SK-N-SH (cell line): ENCODE results near the gene TMEM161A. TPM values are rescaled to one million over a fixed set of nuclear protein-coding genes. Genes with fewer than 3 reads are reported as not detected.

Experiments
- CTCF ChIA-PET: fragments of 300-600, 350-600 bp; formaldehyde crosslinking; extraction: SDS; loops from one replicate; lab custom pipeline; 2021; lab: Yijun Ruan, JAX
- POLR2A ChIA-PET: fragments of 350-600 bp; sonication (Branson Sonifier 250); formaldehyde crosslinking; extraction: SDS; loops from one replicate; lab custom pipeline; 2020; ENCODE audit warnings: antibody characterized with exemption, inconsistent platforms; lab: Yijun Ruan, JAX
- DNase-seq: peaks from one replicate; pipeline ENCODE4 v3.0.0; 2012
- H2AFZ ChIP-seq: fragments of 200-600 bp; sonication (generic); 2 replicates; pipeline ENCODE4 v1.8.1; 2016; ENCODE audit warnings: antibody characterized with exemption, mild to moderate bottlenecking, low read depth
- H3F3A ChIP-seq: fragments of 200-600 bp; sonication (generic); replicated peaks from 2 replicates; pipeline ENCODE3; 2016; ENCODE audit warnings: antibody characterized with exemption, mild to moderate bottlenecking; ENCODE audit not compliant: insufficient read depth
- H3K27ac ChIP-seq, 2 experiments: fragments of 200-500 bp in 1 of 2; fragments of 200-600 bp in 1 of 2; sonication (Bioruptor generic) in 1 of 2; sonication (generic), shearing (Covaris generic) in 1 of 2; 2 replicates each; pipeline versions ENCODE4 v1.5.1 to v1.6.1; 2014 to 2016; ENCODE audit warnings: low read depth in 2 of 2, inconsistent platforms in 1 of 2, low read length in 1 of 2, mild to moderate bottlenecking in 1 of 2, mixed read lengths in 1 of 2
- H3K27me3 ChIP-seq: fragments of 200-600 bp; sonication (generic), shearing (Covaris generic); 2 replicates; pipeline ENCODE4 v1.6.1; 2016; ENCODE audit warnings: mixed run types; ENCODE audit not compliant: insufficient read depth
- H3K36me3 ChIP-seq, 2 experiments: fragments of 200-500 bp in 1 of 2; fragments of 200-600 bp in 1 of 2; sonication (Bioruptor generic) in 1 of 2; sonication (generic) in 1 of 2; replicated peaks in 1 of 2; 2 replicates each; pipeline versions ENCODE3 to v1.5.1; 2014 to 2016; ENCODE audit warnings: low read length in 1 of 2, mild to moderate bottlenecking in 1 of 2; ENCODE audit not compliant: insufficient read depth in 2 of 2, control insufficient read depth in 1 of 2
- H3K4me1 ChIP-seq, 2 experiments: fragments of 200-500 bp in 1 of 2; fragments of 200-600 bp in 1 of 2; sonication (Bioruptor generic) in 1 of 2; sonication (generic), shearing (Covaris generic) in 1 of 2; 2 replicates each; pipeline versions ENCODE4 v1.5.1 to v1.6.1; 2014 to 2016; ENCODE audit warnings: low read depth in 1 of 2, low read length in 1 of 2, mixed run types in 1 of 2; ENCODE audit not compliant: insufficient read depth in 2 of 2, control insufficient read depth in 1 of 2
- H3K4me2 ChIP-seq: fragments of 200-600 bp; sonication (generic), shearing (Covaris generic); 2 replicates; pipeline ENCODE4 v1.6.1; 2017; ENCODE audit warnings: mixed run types
- H3K4me3 ChIP-seq, 2 experiments: fragments of 200-500 bp in 1 of 2; fragments of 200-600 bp in 1 of 2; sonication (Bioruptor generic) in 1 of 2; sonication (generic), shearing (Covaris generic) in 1 of 2; 2 replicates each; pipeline versions ENCODE4 v1.5.1 to v1.8.1; 2014 to 2016; ENCODE audit warnings: low read depth in 2 of 2, inconsistent platforms in 1 of 2, low read length in 1 of 2, mild to moderate bottlenecking in 1 of 2, mixed read lengths in 1 of 2, moderate library complexity in 1 of 2
- H3K79me2 ChIP-seq: fragments of 200-600 bp; sonication (generic); 2 replicates; pipeline ENCODE4 v1.8.1; 2017; ENCODE audit warnings: mild to moderate bottlenecking; ENCODE audit not compliant: insufficient read depth
- H3K9ac ChIP-seq: fragments of 200-600 bp; sonication (generic); 2 replicates; pipeline ENCODE4 v1.6.1; 2017; ENCODE audit warnings: mixed run types
- H3K9me2 ChIP-seq: fragments of 200-600 bp; sonication (generic); 2 replicates; pipeline ENCODE4 v1.6.1; 2017; ENCODE audit warnings: mixed run types
- H3K9me3 ChIP-seq: fragments of 200-600 bp; sonication (generic); 2 replicates; pipeline ENCODE4 v1.6.1; 2017; ENCODE audit warnings: mixed run types, mild to moderate bottlenecking, moderate library complexity
- H4K20me1 ChIP-seq: fragments of 200-600 bp; sonication (generic); 2 replicates; pipeline ENCODE4 v1.6.1; 2017; ENCODE audit warnings: mild to moderate bottlenecking, mixed run types; ENCODE audit not compliant: insufficient read depth
- CTCF ChIP-seq: fragments of 200-600 bp; sonication (generic); IDR thresholded peaks from 2 replicates; pipeline ENCODE4 v1.6.1; 2017; ENCODE audit warnings: antibody characterized with exemption, mild to moderate bottlenecking, moderate library complexity
- GABPA ChIP-seq: IDR thresholded peaks from 2 replicates; pipeline ENCODE4 v1.4.0; 2012; ENCODE audit warnings: low read depth, mild to moderate bottlenecking
- GATA2 ChIP-seq: sonication (generic); formaldehyde crosslinking; IDR thresholded peaks from 2 replicates; pipeline ENCODE4 v1.5.0; 2020; ENCODE audit warnings: mild to moderate bottlenecking, missing genetic modification reagents
- IRF3 ChIP-seq: fragments of 150-350 bp; IDR thresholded peaks from 2 replicates; pipeline ENCODE4 v1.6.1; 2016; ENCODE audit warnings: mild to moderate bottlenecking, low read depth, low read length
- MEF2A ChIP-seq: IDR thresholded peaks from 2 replicates; pipeline ENCODE4 v1.4.0; 2012; ENCODE audit warnings: low read depth, borderline replicate concordance
- RAD21 ChIP-seq: IDR thresholded peaks from 2 replicates; pipeline ENCODE4 v1.6.1; 2012; ENCODE audit warnings: mild to moderate bottlenecking, low read length
- SIN3A ChIP-seq: IDR thresholded peaks from 2 replicates; pipeline ENCODE4 v1.6.1; 2012; ENCODE audit warnings: low read depth, mild to moderate bottlenecking, low read length, moderate library complexity, borderline replicate concordance
- SMC3 ChIP-seq: IDR thresholded peaks from 2 replicates; pipeline ENCODE4 v1.6.1; 2012; ENCODE audit warnings: low read depth, low read length, improper control_type of control experiment
- TAF1 ChIP-seq: IDR thresholded peaks from 2 replicates; pipeline ENCODE4 v1.6.1; 2012; ENCODE audit warnings: low read depth, mild to moderate bottlenecking, low read length, moderate library complexity, borderline replicate concordance
- TEAD4 ChIP-seq: IDR thresholded peaks from 2 replicates; pipeline ENCODE4 v1.4.0; 2012; ENCODE audit warnings: mild to moderate bottlenecking, borderline replicate concordance; ENCODE audit not compliant: insufficient read depth
- USF1 ChIP-seq: IDR thresholded peaks from 2 replicates; pipeline ENCODE4 v1.4.0; 2012; ENCODE audit warnings: low read depth, borderline replicate concordance
- WGBS: methylation state at CpG from one replicate; pipeline ENCODE4 v1.1.6; 2017; ENCODE audit warnings: low lambda C conversion rate; 5-methylcytosine and 5-hydroxymethylcytosine counted together
- polyA plus RNA-seq, 3 experiments: library from polyadenylated mRNA; depleted of rRNA; stranded (reverse); fragments of >200 nt; gene quantifications; 2 replicates each; pipeline ENCODE4 v1.2.3, GENCODE V29; 2012

Gene TMEM161A
- polyA plus RNA-seq, 1 of the 3 experiments (the other 2 are of a cell fraction) = 39.3 TPM

- Histone ChIP-seq H3K9me3 (peaks cover 4% of the 10 kb centered on the region; the same call in 1 of the 2 replicates), H3K4me3 (no peak overlapping the region)
These were observed 17.7 kb downstream of the TMEM161A start for GRCh38 chr19:19120308-19121231.

More at GRCh38 chr19:19120308-19121231, 17.7 kb downstream of the TMEM161A start:
- no peak for TF ChIP-seq RAD21
- TF ChIP-seq TEAD4 = no peak
- no peak for TF ChIP-seq SIN3A
- no peak for TF ChIP-seq GABPA
- TF ChIP-seq IRF3 = no peak
- no peak for TF ChIP-seq GATA2 (CRISPR knock-in tag)
- no peak for TF ChIP-seq TAF1
- TF ChIP-seq CTCF = no peak
- no peak for TF ChIP-seq MEF2A
- no peak for TF ChIP-seq USF1
- no peak for TF ChIP-seq SMC3
- no peaks in the 10 kb centered on the region for H4K20me1 ChIP-seq
- no peak overlapping the region for H2AFZ ChIP-seq
- ChIA-PET CTCF (interaction anchor here (1.1 to 2.0 kb wide), 2 partner anchors 9 to 26 kb away, joined by 3 to 8 read pairs; no protein-coding TSS in a partner anchor), POLR2A (no interaction called here)
- H3K36me3 ChIP-seq = peaks cover 0 to 4% of the 10 kb centered on the region in 2 experiments
- no peaks in the 10 kb centered on the region for H3K79me2 ChIP-seq
- H3K4me2 ChIP-seq = no peak overlapping the region
- peak; percentile 81 for DNase-seq
- H3K4me1 ChIP-seq = no peaks in the 10 kb centered on the region
- H3K9ac ChIP-seq = no peak overlapping the region
- no peaks in the 10 kb centered on the region for H3K27me3 ChIP-seq
- no peaks in the 10 kb centered on the region for H3F3A ChIP-seq
- no peaks in the 10 kb centered on the region for H3K9me2 ChIP-seq
- WGBS = 97% methylated on average over 29 of the region's 39 CpGs
- no peak overlapping the region for H3K27ac ChIP-seq
